Right cardiac atrium (tissue), 5 donors: ENCODE results near the gene GINS2. TPM values are rescaled to one million over a fixed set of nuclear protein-coding genes. Genes with fewer than 3 reads are reported as not detected.

Source experiments
- ATAC-seq, 2 donors: fragments of 200-7000 bp; cut with Tn5 transposase; one replicate each; pipeline versions ENCODE4 v1.8.0 to v1.9.1; 2020; ENCODE audit warnings: moderate library complexity in 2 of 2, mild to moderate bottlenecking in 1 of 2
- DNase-seq, 3 donors: peaks; one replicate each; pipeline ENCODE4 v3.0.0-alpha.2; 2020
- H3K27ac ChIP-seq: one replicate; pipeline ENCODE4 v1.5.1; 2013; ENCODE audit warnings: mild to moderate bottlenecking, low read length, control low read depth, moderate library complexity
- H3K27me3 ChIP-seq: one replicate; pipeline ENCODE4 v1.6.1; 2013; ENCODE audit not compliant: control insufficient read depth, insufficient read depth
- H3K4me1 ChIP-seq: one replicate; pipeline ENCODE4 v1.6.1; 2013; ENCODE audit warnings: low read length; ENCODE audit not compliant: control insufficient read depth, insufficient read depth
- H3K4me3 ChIP-seq: one replicate; pipeline ENCODE4 v1.5.1; 2013; ENCODE audit warnings: low read length, control low read depth
- H3K9me3 ChIP-seq: one replicate; pipeline ENCODE4 v1.6.1; 2013; ENCODE audit warnings: low read length; ENCODE audit not compliant: control insufficient read depth
- WGBS: extraction: QIAGEN DNeasy Blood & Tissue Kit; methylation state at CpG from one replicate; pipeline ENCODE4 v1.1.7; 2013; 5-methylcytosine and 5-hydroxymethylcytosine counted together
- intact Hi-C, 4 donors: fragments of 100-400 bp; cut with DNase I; formaldehyde crosslinking; loops; one replicate each; pipeline versions ENCODE4 v1.11.0 to v1.14.0; 2022 to 2023
- polyA plus RNA-seq: library from polyadenylated mRNA; stranded (reverse); fragments of 200-250 nt; gene quantifications from one replicate; pipeline ENCODE4 v1.2.3, GENCODE V29; 2013
- total RNA-seq, 4 donors: library from RNA; stranded (reverse); fragmentation: NEBNext Ultra II Directional; extraction: Animal tissue kit (Norgen Biotek cat#: 25700); gene quantifications; one replicate each; pipeline ENCODE4 v1.2.1, GENCODE V29; 2021
- donor health status: healthy with polysubstance abuse.
- donor health status: DM: no; HTN: yes; CAD: no.
- donor health status: DM: no; HTN: no; CAD: no.
- donor health status: DM: no; HTN: yes; CAD: no; lungs with severe emphysema.
- donor health status: DM: yes; HTN: yes; CAD: no.

The GINS2 gene
- total and polyA plus RNA-seq, 5 donors = 0.23 to 1.1 (median 0.37) TPM

GRCh38 chr16:85629326-85629725 is 59.4 kb downstream of the GINS2 start:
- DNase-seq = no peak
- Histone ChIP-seq H3K9me3 (no peaks in the 10 kb centered on the region), H3K27me3 (no peaks in the 10 kb centered on the region), H3K4me1 (peaks cover 12% of the 10 kb centered on the region), H3K27ac (no peak overlapping the region), H3K4me3 (no peak overlapping the region)
- 85% methylated on average over 10 of the region's 10 CpGs for WGBS
- peak in 1 of 2 donors; percentile 16 for ATAC-seq
- intact Hi-C loops = no loop called here

GRCh38 chr16:85628645-85629044 is 60.1 kb downstream of the GINS2 start:
- 82% methylated on average over 14 of the region's 14 CpGs for WGBS
- DNase-seq = no peak
- H3K4me1 ChIP-seq = peaks cover 12% of the 10 kb centered on the region

GRCh38 chr16:85628265-85628556 is 60.5 kb downstream of the GINS2 start:
- Histone ChIP-seq H3K27me3 (no peaks in the 10 kb centered on the region), H3K27ac (peak overlapping the region; percentile 55), H3K4me3 (no peak overlapping the region), H3K9me3 (no peaks in the 10 kb centered on the region), H3K4me1 (peaks cover 12% of the 10 kb centered on the region)
- DNase-seq (no peak), ATAC-seq (no peak)
- intact Hi-C loops = no loop called here
- WGBS = 62% methylated on average over 5 of the region's 5 CpGs

More at GRCh38 chr16:85628645-85629044, 60.1 kb downstream of the GINS2 start:
- no peak for ATAC-seq
- Histone ChIP-seq H3K27ac (peak overlapping the region; percentile 55), H3K4me3 (no peak overlapping the region), H3K27me3 (no peaks in the 10 kb centered on the region), H3K9me3 (no peaks in the 10 kb centered on the region)
- intact Hi-C loops = no loop called here

GRCh38 chr16:85627526-85628264 is 61.1 kb downstream of the GINS2 start:
- no peak overlapping the region for H3K4me3 ChIP-seq
- 66% methylated on average over 30 of the region's 30 CpGs for WGBS
- DNase-seq = no peak

GRCh38 chr16:85627089-85627488 is 61.7 kb downstream of the GINS2 start:
- Histone ChIP-seq H3K4me1 (peaks cover 14% of the 10 kb centered on the region), H3K4me3 (no peak overlapping the region), H3K27me3 (no peaks in the 10 kb centered on the region), H3K27ac (no peak overlapping the region), H3K9me3 (no peaks in the 10 kb centered on the region)
- no peak for ATAC-seq
- no peak for DNase-seq
- intact Hi-C loops = no loop called here
- WGBS = 32% methylated on average over 8 of the region's 8 CpGs

More at GRCh38 chr16:85627526-85628264, 61.1 kb downstream of the GINS2 start:
- peaks cover 12% of the 10 kb centered on the region for H3K4me1 ChIP-seq
- H3K27ac ChIP-seq = peak overlapping the region; percentile 6
- intact Hi-C loops = no loop called here
- ATAC-seq = peak; percentile 50 to 67
- H3K27me3 ChIP-seq = no peaks in the 10 kb centered on the region
- no peaks in the 10 kb centered on the region for H3K9me3 ChIP-seq

Other genes with a start within 250 kb of the GINS2 start
- gene GSE1, start 75.6 kb downstream of the GINS2 start, total RNA-seq = 10 to 100 TPM; 70.8 to 99.8 (median 92.5) TPM
- gene GSE1, start 75.6 kb downstream of the GINS2 start, polyA plus RNA-seq = 40.3 TPM
- 1 to 10 TPM; 1.1 to 2.1 (median 1.4) TPM for gene C16orf74, start 62.1 kb upstream of the GINS2 start, total RNA-seq
- gene C16orf74, start 62.1 kb upstream of the GINS2 start, polyA plus RNA-seq = 1.8 TPM
- 10 to 100 TPM; 18.5 to 22.0 (median 21.2) TPM for gene EMC8, start 110.6 kb upstream of the GINS2 start, total RNA-seq
- 13.8 TPM for gene EMC8, start 110.6 kb upstream of the GINS2 start, polyA plus RNA-seq
- gene COX4I1, start 110.7 kb upstream of the GINS2 start, total RNA-seq = 1,000 to 10,000 TPM; 1,306 to 1,768 (median 1,579) TPM
- gene COX4I1, start 110.7 kb upstream of the GINS2 start, polyA plus RNA-seq = 4,150 TPM
- gene IRF8, start 210.2 kb upstream of the GINS2 start, total RNA-seq = 1 to 10 TPM; 5.0 to 9.2 (median 5.9) TPM
- 1.6 TPM for gene IRF8, start 210.2 kb upstream of the GINS2 start, polyA plus RNA-seq